Body of pancreas (tissue), 4 donors: ENCODE measurements around the gene SH3PXD2A. TPM values are rescaled to one million over a fixed set of nuclear protein-coding genes. Genes with fewer than 3 reads are reported as not detected.
A peak's percentile ranks its signal among the peaks of the same experiment; 100 is the strongest.

ENCODE experiments used
- ATAC-seq: fragments of 150-250 bp; one replicate; pipeline ENCODE4 v1.9.1; 2016
- DNase-seq, 4 donors: peaks; one replicate each; pipeline ENCODE4 v3.0.0-alpha.2; 2019
- H3K27ac ChIP-seq, 4 donors: fragments of 200-600 bp; sonication (generic); 1 replicate in 3 of 4; 2 replicates in 1 of 4; pipeline versions ENCODE4 v1.5.1 to v1.6.1; 2016 to 2019; ENCODE audit warnings: mild to moderate bottlenecking in 1 of 4, mixed read lengths in 1 of 4, moderate library complexity in 1 of 4
- H3K27me3 ChIP-seq, 2 donors: fragments of 200-600 bp; sonication (generic); one replicate each; pipeline ENCODE4 v1.6.0; 2016; ENCODE audit warnings: mild to moderate bottlenecking in 1 of 2
- H3K36me3 ChIP-seq, 2 donors: fragments of 200-600 bp; sonication (generic); replicated peaks in 1 of 2; 2 replicates each; pipeline ENCODE4 v1.5.1; 2016; ENCODE audit warnings: low read depth in 2 of 2; ENCODE audit not compliant: insufficient read depth in 1 of 2
- H3K4me1 ChIP-seq: fragments of 200-600 bp; sonication (generic); one replicate; pipeline ENCODE4 v1.6.0; 2016
- H3K4me3 ChIP-seq, 2 donors: fragments of 200-600 bp; sonication (generic); 1 replicate in 1 of 2; 2 replicates in 1 of 2; pipeline ENCODE4 v1.5.1; 2016 to 2019
- H3K9me3 ChIP-seq, 3 donors: fragments of 200-600 bp; sonication (generic); 1 replicate in 2 of 3; 2 replicates in 1 of 3; pipeline ENCODE4 v1.5.1; 2016
- CTCF ChIP-seq, 7 experiments: fragments of 450-650 bp in 4 of 7; fragments of 200-600 bp in 3 of 7; sonication (generic) in 3 of 7; IDR thresholded peaks; one replicate each; pipeline ENCODE4 v1.5.1; 2016 to 2019; ENCODE audit warnings: antibody characterized with exemption in 7 of 7
- POLR2A ChIP-seq, 3 donors: fragments of 450-650 bp; IDR thresholded peaks; one replicate each; pipeline ENCODE4 v1.6.1; 2016; ENCODE audit warnings: antibody characterized with exemption in 3 of 3, mild to moderate bottlenecking in 2 of 3
- WGBS, 2 donors: methylation state at CpG; one replicate each; pipeline ENCODE4 v1.1.5; 2017; 5-methylcytosine and 5-hydroxymethylcytosine counted together
- intact Hi-C: fragments of 100-400 bp; cut with DNase I; formaldehyde crosslinking; loops from one replicate; pipeline ENCODE4 v1.15.1; 2023
- total RNA-seq, 2 donors: library from RNA; depleted of rRNA; stranded (reverse); fragments of >200 nt; gene quantifications; one replicate each; pipeline ENCODE4 v1.1.0, GENCODE V29; 2016

SH3PXD2A gene
- total RNA-seq, 2 donors from 2014 or later: 7.3 to 9.9 TPM

- Histone ChIP-seq H3K4me3 (no peak overlapping the region), H3K27ac (peak overlapping the region; percentile 30 to 79 (median 64)), H3K9me3 (no peaks in the 10 kb centered on the region), H3K4me1 (peaks cover 56% of the 10 kb centered on the region), H3K36me3 (no peaks in the 10 kb centered on the region), H3K27me3 (no peaks in the 10 kb centered on the region)
- TF ChIP-seq CTCF (IDR thresholded peaks at IDR 0.05) (no peak), POLR2A (IDR thresholded peaks at IDR 0.05) (peak in 2 of 3 donors; percentile 42 to 43)
- intact Hi-C loops: no loop called here
- 26 to 49% methylated on average over 3 to 6 of the region's 6 CpGs for WGBS, 2 donors
- ATAC-seq (peak; percentile 69), DNase-seq (peak in 3 of 4 donors; percentile 63 to 74 (median 68))
These were observed 11.4 kb downstream of the SH3PXD2A start for GRCh38 chr10:103843854-103844570.

DNA sequence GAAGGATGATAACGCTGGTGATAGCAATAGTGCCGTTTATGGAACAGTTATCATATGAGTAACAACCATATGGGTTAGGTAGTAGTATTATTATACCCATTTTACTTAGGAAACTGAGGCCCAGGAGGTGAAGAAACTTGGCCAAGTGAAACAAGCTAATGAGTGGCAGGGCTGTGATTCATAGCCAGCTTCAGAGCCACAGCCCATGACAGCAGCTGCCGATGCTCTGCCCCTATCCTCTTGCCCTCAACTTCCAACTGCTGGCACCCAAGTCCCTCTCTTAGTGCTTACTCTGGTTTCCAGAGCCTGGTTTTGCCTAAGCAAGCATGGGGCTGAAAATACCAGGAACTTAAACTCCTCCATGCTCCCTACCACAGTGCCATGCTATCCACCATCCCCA lies 12.3 kb downstream of the SH3PXD2A start:
- Histone ChIP-seq H3K36me3 (no peaks in the 10 kb centered on the region), H3K27ac (peak overlapping the region in 3 of 4 donors; percentile 50 to 79 (median 77)), H3K9me3 (no peaks in the 10 kb centered on the region), H3K4me3 (no peak overlapping the region), H3K27me3 (no peaks in the 10 kb centered on the region), H3K4me1 (peaks cover 56% of the 10 kb centered on the region)
- ATAC-seq (no peak), DNase-seq (no peak)
- WGBS, 2 donors: 35 to 37% methylated on average over 3 of the region's 3 CpGs
- no peak for TF ChIP-seq POLR2A (IDR thresholded peaks at IDR 0.05)
- no peak for TF ChIP-seq CTCF (IDR thresholded peaks at IDR 0.05)
- intact Hi-C loops: no loop called here

GRCh38 chr10:103842605-103843004 lies 12.8 kb downstream of the SH3PXD2A start:
- Histone ChIP-seq H3K4me1 (peaks cover 56% of the 10 kb centered on the region), H3K9me3 (no peaks in the 10 kb centered on the region), H3K4me3 (no peak overlapping the region), H3K27ac (peak overlapping the region in 3 of 4 donors; percentile 50 to 79 (median 77)), H3K27me3 (no peaks in the 10 kb centered on the region), H3K36me3 (no peaks in the 10 kb centered on the region)
- TF ChIP-seq CTCF (IDR thresholded peaks at IDR 0.05) (no peak), POLR2A (IDR thresholded peaks at IDR 0.05) (no peak)
- ATAC-seq (peak; percentile 25), DNase-seq (peak in 1 of 4 donors; percentile 38)
- intact Hi-C loops: no loop called here
- 15 to 20% methylated on average over 6 to 7 of the region's 7 CpGs for WGBS, 2 donors

DNA sequence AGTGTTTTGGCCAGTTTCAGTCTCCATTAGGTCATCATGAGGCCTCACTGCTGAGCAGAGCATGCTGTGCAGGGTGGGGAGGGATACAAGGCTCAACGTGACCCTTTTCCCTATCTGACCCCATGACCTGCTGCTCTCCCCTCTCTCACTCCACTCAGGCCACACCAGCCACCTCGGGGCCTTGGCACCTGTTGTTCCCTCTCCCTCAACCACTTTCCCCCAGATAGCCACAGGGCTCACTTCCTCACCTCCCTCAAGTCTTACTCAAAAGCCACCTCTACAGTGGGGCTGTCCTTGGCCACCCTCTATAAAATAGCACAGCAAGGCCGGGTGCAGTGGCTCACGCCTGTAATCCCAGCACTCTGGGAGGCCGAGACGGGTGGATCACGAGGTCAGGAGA lies 13.9 kb downstream of the SH3PXD2A start:
- DNase-seq (no peak), ATAC-seq (no peak)
- TF ChIP-seq POLR2A (IDR thresholded peaks at IDR 0.05) (no peak), CTCF (IDR thresholded peaks at IDR 0.05) (no peak)
- H3K4me1 ChIP-seq: peaks cover 56% of the 10 kb centered on the region
- H3K27ac ChIP-seq: peak overlapping the region in 3 of 4 donors; percentile 10 to 69 (median 35)
- H3K36me3 ChIP-seq: no peaks in the 10 kb centered on the region
- intact Hi-C loops: no loop called here
- no peaks in the 10 kb centered on the region for H3K27me3 ChIP-seq
- H3K4me3 ChIP-seq: no peak overlapping the region
- H3K9me3 ChIP-seq: no peaks in the 10 kb centered on the region
- 78 to 86% methylated on average over 4 to 7 of the region's 7 CpGs for WGBS, 2 donors

- WGBS, 2 donors: 81 to 86% methylated on average over 4 of the region's 4 CpGs
These were observed 14.7 kb downstream of the SH3PXD2A start for GRCh38 chr10:103840740-103841070.

More at GRCh38 chr10:103840740-103841070, 14.7 kb downstream of the SH3PXD2A start:
- Histone ChIP-seq H3K4me3 (no peak overlapping the region), H3K9me3 (no peaks in the 10 kb centered on the region), H3K27ac (peak overlapping the region in 3 of 4 donors; percentile 62 to 69 (median 69)), H3K36me3 (no peaks in the 10 kb centered on the region), H3K27me3 (no peaks in the 10 kb centered on the region), H3K4me1 (peaks cover 55% of the 10 kb centered on the region)
- DNase-seq: no peak
- no peak for ATAC-seq
- no peak for TF ChIP-seq CTCF (IDR thresholded peaks at IDR 0.05)
- TF ChIP-seq POLR2A (IDR thresholded peaks at IDR 0.05): no peak
- intact Hi-C loops: no loop called here
